GM12878 (cell line): ENCODE measurements around the gene SETD1A. TPM values are rescaled to one million over a fixed set of nuclear protein-coding genes. Genes with fewer than 3 reads are reported as not detected.

ENCODE experiments used
- BACH1 ChIP-seq: fragments of 450-650 bp; IDR thresholded peaks from 2 replicates; pipeline ENCODE4 v1.6.1; 2017; ENCODE audit warnings: mild to moderate bottlenecking, borderline replicate concordance
- CEBPB ChIP-seq, 2 experiments: fragments of 150-350 bp in 1 of 2; IDR thresholded peaks; 2 replicates each; pipeline ENCODE4 v1.6.1; 2012 to 2014; ENCODE audit warnings: low read depth in 2 of 2, low read length in 2 of 2, borderline replicate concordance in 1 of 2, inconsistent platforms in 1 of 2
- CREB1 ChIP-seq: IDR thresholded peaks from 2 replicates; pipeline ENCODE4 v1.6.1; 2012; ENCODE audit warnings: low read depth, mild to moderate bottlenecking, inconsistent platforms
- IKZF1 ChIP-seq: fragments of 450-650 bp; conservative IDR thresholded peaks from 2 replicates; pipeline ENCODE4 v1.6.1; 2017; ENCODE audit warnings: antibody characterized with exemption, mild to moderate bottlenecking
- KAT2A ChIP-seq: conservative IDR thresholded peaks from 2 replicates; pipeline ENCODE4 v1.6.1; 2011; ENCODE audit warnings: low read depth, low read length; ENCODE audit not compliant: control insufficient read depth
- MXI1 ChIP-seq: fragments of 150-350 bp; IDR thresholded peaks from 2 replicates; pipeline ENCODE4 v1.6.1; 2011; ENCODE audit warnings: low read depth, mild to moderate bottlenecking, inconsistent platforms, low read length, improper control_type of control experiment
- NR2C1 ChIP-seq: fragments of 450-650 bp; IDR thresholded peaks from 2 replicates; pipeline ENCODE4 v1.6.1; 2017; ENCODE audit warnings: antibody characterized with exemption, mild to moderate bottlenecking, moderate library complexity
- SIN3A ChIP-seq: IDR thresholded peaks from 2 replicates; pipeline ENCODE4 v1.6.1; 2012; ENCODE audit warnings: low read depth, low read length, improper control_type of control experiment
- SUPT20H ChIP-seq: IDR thresholded peaks from 2 replicates; pipeline ENCODE4 v1.6.1; 2011; ENCODE audit warnings: low read depth, mild to moderate bottlenecking, low read length, moderate library complexity, borderline replicate concordance; ENCODE audit not compliant: control insufficient read depth
- SUZ12 ChIP-seq: fragments of 200-600 bp; sonication (generic); IDR thresholded peaks from one replicate; pipeline ENCODE4 v1.6.1; 2018; ENCODE audit warnings: antibody characterized with exemption, mild to moderate bottlenecking; ENCODE audit not compliant: unreplicated experiment
- TARDBP ChIP-seq: IDR thresholded peaks from 2 replicates; pipeline ENCODE4 v1.6.1; 2016; ENCODE audit warnings: borderline replicate concordance
- TBL1XR1 ChIP-seq: IDR thresholded peaks from 2 replicates; pipeline ENCODE4 v1.6.1; 2012; ENCODE audit warnings: low read depth, low read length, improper control_type of control experiment
- YY1 ChIP-seq: IDR thresholded peaks from 2 replicates; pipeline ENCODE4 v1.6.1; 2011; ENCODE audit warnings: low read depth, mild to moderate bottlenecking, low read length
- ZNF207 ChIP-seq: fragments of 450-650 bp; IDR thresholded peaks from 2 replicates; pipeline ENCODE4 v1.6.1; 2014; ENCODE audit warnings: antibody characterized with exemption, mild to moderate bottlenecking, borderline replicate concordance
- polyA plus RNA-seq, 11 experiments: library from polyadenylated mRNA; depleted of rRNA in 4 of 11; unstranded in 6 of 11; stranded (reverse) in 5 of 11; fragments of >200 nt; fragmentation: Nextera tagmentation in 4 of 11; fragmentation: Illumina TruSeq in 1 of 11; extraction: Ambion mirVana in 4 of 11; extraction: Trizol in 1 of 11; gene quantifications; 1 replicate in 1 of 11; 2 replicates in 10 of 11; pipeline versions ENCODE4 v1.2.1 to v1.2.3, GENCODE V29; 2011 to 2016; ENCODE audit warnings: inconsistent platforms in 2 of 11, missing spikeins in 2 of 11, low read depth in 1 of 11
- total RNA-seq, 4 experiments: library from RNA; depleted of rRNA in 3 of 4; stranded (reverse); fragments of >200 nt in 3 of 4; fragmentation: Illumina TruSeq in 1 of 4; extraction: Trizol in 1 of 4; gene quantifications; 2 replicates each; pipeline versions ENCODE4 v1.2.1 to v1.2.3, GENCODE V29; 2013 to 2021
- TF ChIP-seq, protein P1 (sequence below): fragments of 450-650 bp; IDR thresholded peaks from 2 replicates; pipeline ENCODE4 v1.6.1; 2017; ENCODE audit warnings: mild to moderate bottlenecking, moderate library complexity
- TF ChIP-seq, protein P2 (sequence below): fragments of 450-650 bp; IDR thresholded peaks from 2 replicates; pipeline ENCODE4 v1.6.1; 2018; ENCODE audit warnings: borderline replicate concordance, mild to moderate bottlenecking; ENCODE audit not compliant: partially characterized antibody
- TF ChIP-seq, protein P3 (sequence below): fragments of 450-650 bp; IDR thresholded peaks from 2 replicates; pipeline ENCODE4 v1.6.1; 2016; ENCODE audit warnings: mild to moderate bottlenecking

The SETD1A gene
- total and polyA plus RNA-seq, 10 of the 15 experiments (the other 5 are each of a cell fraction or from before 2014, with no cell fraction given) = 0.02 to 25.9 (median 4.9) TPM

DNA sequence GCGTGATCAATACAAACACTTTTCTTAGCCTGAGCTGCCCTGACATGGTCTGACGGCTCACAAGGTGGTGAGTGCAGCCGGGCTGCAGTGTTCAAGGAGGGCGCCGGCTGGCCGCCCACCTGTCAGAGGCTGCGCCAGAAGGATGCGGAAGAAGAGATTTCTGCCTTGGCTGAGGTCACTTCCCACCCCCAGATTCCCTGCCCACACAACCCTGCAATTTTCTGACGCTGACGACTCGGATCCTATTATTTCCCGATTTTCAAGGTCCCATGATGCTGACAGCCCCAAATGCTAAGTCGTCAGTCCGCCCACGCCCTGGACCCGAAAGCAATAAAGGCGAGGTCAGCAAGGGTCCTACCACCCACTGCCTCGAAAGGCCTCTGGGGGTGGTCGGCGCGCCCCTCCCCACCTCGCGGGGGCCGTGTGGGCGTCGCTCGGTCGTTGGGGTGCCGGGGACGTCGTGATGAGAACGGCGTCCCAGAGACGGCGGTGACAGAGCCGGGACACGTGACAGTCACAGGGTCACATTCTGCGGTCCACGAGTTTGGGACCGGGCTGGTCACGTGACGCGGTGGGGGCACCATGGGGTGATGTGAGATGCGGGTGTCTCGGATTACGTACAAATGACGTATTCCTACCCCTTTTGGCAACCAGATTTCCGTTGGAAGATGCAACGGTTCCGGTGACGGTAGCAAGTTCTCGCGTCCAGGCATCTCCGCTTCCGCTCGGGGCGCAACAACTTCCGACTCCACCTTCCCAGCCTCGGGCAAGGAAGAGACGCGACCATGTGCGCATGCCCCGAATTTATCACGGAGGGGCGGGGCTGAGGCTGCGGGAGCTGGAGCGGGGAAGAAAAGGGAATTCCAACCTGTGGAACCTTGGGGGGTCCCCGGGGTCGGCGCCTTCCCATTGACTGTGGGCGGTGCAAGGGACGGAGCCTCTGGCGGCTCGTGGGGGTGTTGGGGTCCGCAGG, 75.5 kb downstream of the SETD1A start, which contains the start of gene STX4 (continued):
- TF ChIP-seq IKZF1 (peak; percentile 86), CREB1 (peak; percentile 100), TBL1XR1 (no peak), BACH1 (peak; percentile 87), SUPT20H (no peak), YY1 (peak; percentile 52; the same call in 1 of the 2 replicates), CEBPB (IDR thresholded peaks at IDR 0.05; ENCODE audit: borderline replicate concordance in 1 of 2, low read depth in 2 of 2, low read length in 2 of 2) (no peak), ZNF207 (peak; percentile 96), MXI1 (peak; percentile 84), NR2C1 (peak; percentile 61), SIN3A (peak; percentile 85), TARDBP (peak; percentile 64; the same call in 1 of the 2 replicates), SUZ12 (no peak), KAT2A (no peak)
- TF ChIP-seq, protein P1, sequence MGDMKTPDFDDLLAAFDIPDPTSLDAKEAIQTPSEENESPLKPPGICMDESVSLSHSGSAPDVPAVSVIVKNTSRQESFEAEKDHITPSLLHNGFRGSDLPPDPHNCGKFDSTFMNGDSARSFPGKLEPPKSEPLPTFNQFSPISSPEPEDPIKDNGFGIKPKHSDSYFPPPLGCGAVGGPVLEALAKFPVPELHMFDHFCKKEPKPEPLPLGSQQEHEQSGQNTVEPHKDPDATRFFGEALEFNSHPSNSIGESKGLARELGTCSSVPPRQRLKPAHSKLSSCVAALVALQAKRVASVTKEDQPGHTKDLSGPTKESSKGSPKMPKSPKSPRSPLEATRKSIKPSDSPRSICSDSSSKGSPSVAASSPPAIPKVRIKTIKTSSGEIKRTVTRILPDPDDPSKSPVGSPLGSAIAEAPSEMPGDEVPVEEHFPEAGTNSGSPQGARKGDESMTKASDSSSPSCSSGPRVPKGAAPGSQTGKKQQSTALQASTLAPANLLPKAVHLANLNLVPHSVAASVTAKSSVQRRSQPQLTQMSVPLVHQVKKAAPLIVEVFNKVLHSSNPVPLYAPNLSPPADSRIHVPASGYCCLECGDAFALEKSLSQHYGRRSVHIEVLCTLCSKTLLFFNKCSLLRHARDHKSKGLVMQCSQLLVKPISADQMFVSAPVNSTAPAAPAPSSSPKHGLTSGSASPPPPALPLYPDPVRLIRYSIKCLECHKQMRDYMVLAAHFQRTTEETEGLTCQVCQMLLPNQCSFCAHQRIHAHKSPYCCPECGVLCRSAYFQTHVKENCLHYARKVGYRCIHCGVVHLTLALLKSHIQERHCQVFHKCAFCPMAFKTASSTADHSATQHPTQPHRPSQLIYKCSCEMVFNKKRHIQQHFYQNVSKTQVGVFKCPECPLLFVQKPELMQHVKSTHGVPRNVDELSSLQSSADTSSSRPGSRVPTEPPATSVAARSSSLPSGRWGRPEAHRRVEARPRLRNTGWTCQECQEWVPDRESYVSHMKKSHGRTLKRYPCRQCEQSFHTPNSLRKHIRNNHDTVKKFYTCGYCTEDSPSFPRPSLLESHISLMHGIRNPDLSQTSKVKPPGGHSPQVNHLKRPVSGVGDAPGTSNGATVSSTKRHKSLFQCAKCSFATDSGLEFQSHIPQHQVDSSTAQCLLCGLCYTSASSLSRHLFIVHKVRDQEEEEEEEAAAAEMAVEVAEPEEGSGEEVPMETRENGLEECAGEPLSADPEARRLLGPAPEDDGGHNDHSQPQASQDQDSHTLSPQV = peak; percentile 72; the same call in 1 of the 2 replicates
- TF ChIP-seq, protein P2, sequence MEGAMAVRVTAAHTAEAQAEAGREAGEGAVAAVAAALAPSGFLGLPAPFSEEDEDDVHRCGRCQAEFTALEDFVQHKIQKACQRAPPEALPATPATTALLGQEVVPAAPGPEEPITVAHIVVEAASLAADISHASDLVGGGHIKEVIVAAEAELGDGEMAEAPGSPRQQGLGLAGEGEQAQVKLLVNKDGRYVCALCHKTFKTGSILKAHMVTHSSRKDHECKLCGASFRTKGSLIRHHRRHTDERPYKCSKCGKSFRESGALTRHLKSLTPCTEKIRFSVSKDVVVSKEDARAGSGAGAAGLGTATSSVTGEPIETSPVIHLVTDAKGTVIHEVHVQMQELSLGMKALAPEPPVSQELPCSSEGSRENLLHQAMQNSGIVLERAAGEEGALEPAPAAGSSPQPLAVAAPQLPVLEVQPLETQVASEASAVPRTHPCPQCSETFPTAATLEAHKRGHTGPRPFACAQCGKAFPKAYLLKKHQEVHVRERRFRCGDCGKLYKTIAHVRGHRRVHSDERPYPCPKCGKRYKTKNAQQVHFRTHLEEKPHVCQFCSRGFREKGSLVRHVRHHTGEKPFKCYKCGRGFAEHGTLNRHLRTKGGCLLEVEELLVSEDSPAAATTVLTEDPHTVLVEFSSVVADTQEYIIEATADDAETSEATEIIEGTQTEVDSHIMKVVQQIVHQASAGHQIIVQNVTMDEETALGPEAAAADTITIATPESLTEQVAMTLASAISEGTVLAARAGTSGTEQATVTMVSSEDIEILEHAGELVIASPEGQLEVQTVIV = peak; percentile 85
- TF ChIP-seq, protein P3, sequence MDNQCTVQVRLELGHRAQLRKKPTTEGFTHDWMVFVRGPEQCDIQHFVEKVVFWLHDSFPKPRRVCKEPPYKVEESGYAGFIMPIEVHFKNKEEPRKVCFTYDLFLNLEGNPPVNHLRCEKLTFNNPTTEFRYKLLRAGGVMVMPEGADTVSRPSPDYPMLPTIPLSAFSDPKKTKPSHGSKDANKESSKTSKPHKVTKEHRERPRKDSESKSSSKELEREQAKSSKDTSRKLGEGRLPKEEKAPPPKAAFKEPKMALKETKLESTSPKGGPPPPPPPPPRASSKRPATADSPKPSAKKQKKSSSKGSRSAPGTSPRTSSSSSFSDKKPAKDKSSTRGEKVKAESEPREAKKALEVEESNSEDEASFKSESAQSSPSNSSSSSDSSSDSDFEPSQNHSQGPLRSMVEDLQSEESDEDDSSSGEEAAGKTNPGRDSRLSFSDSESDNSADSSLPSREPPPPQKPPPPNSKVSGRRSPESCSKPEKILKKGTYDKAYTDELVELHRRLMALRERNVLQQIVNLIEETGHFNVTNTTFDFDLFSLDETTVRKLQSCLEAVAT = peak; percentile 61
